ENCODE results near the gene ARMCX5. TPM values are rescaled to one million over a fixed set of nuclear protein-coding genes. Genes with fewer than 3 reads are reported as not detected.

The ARMCX5 gene
- total and polyA plus RNA-seq, 2 donors (not counting 1 experiment from before 2014, with no cell fraction given): 12.4 TPM

DNA sequence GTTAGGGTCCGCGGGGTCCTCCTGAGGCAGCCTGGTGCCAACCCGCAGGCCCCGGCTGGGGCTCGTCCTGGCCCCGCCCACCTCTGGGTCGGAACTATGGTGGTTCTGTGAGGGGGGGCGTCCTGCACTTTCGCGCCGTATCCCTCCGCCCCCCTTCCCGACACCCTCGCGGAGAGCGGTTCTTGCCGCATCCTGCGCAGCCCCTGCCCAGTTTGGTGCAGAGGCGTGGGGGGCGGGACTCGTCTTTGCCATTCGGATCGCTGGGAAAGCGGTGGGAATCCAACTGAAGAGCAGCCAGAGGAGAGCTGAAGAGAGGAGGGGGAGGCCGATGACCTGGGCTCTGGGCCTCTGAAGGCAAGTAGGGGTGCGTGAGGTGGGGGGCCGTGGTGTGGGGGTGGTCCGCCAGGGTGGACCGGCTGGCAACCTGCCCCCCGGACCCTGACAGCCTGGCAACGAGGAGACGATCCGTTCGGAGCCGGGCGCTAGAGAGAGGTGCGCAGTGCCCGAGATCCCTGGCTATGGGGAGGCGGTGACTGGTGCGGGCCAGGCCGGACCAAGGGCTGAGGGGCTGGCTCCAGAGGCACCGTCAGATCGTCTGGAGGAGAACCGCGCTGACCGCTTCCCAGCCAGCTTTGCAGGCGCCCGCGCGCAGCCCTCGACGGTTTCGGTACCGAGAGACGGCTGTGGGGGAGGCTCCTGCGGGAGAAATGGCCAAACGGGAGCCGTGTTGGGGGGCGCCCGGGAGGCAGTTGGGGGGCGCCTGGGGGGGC, 52.1 kb downstream of the ARMCX5 start, which contains the start of gene GPRASP1:
GPRASP1 (plus strand) TSS at position 242 of the 770 bp plus-strand sequence. CDS start 2,431 bp downstream, outside the sequence.
- CTCF ChIA-PET: no interaction called here
- Histone ChIP-seq H2AFZ (ENCODE audit: insufficient read depth, low read depth, low read length, poor library complexity, severe bottlenecking) (peak within 1 kb of the TSS; percentile 79), H3K79me2 (ENCODE audit: control insufficient read depth, insufficient read depth, low read length) (no peaks in the 10 kb centered on the region), H3K27ac (ENCODE audit: low read length in 2 of 2) (peak within 1 kb of the TSS; percentile 34 to 51), H3K4me2 (replicated peaks; ENCODE audit: low read depth, low read length, poor library complexity, severe bottlenecking) (peak within 1 kb of the TSS; percentile 83), H3K36me3 (replicated peaks in 1 of 2; ENCODE audit: control extremely low read depth in 1 of 2, control insufficient read depth in 1 of 2, extremely low read depth in 1 of 2, insufficient read depth in 2 of 2, low read length in 1 of 2) (no peaks in the 10 kb centered on the region), H3K9me3 (ENCODE audit: control extremely low read depth in 1 of 3, control insufficient read depth in 2 of 3, insufficient read depth in 1 of 3, low read length in 2 of 3) (no peaks in the 10 kb centered on the region), H3K9ac (ENCODE audit: low read length) (peak within 1 kb of the TSS; percentile 76), H4K20me1 (ENCODE audit: control insufficient read depth, insufficient read depth, low read length, poor library complexity, severe bottlenecking) (no peaks in the 10 kb centered on the region), H3K4me3 (ENCODE audit: control extremely low read depth in 1 of 5, extremely low read depth in 1 of 5, insufficient read depth in 1 of 5, low read depth in 2 of 5, low read length in 4 of 5) (peak within 1 kb of the TSS; percentile 16 to 71 (median 64)), H3K27me3 (replicated peaks in 1 of 4; ENCODE audit: control extremely low read depth in 1 of 4, control insufficient read depth in 3 of 4, insufficient read depth in 4 of 4, low read length in 3 of 4) (no peaks in the 10 kb centered on the region), H3K4me1 (ENCODE audit: control insufficient read depth in 2 of 2, insufficient read depth in 2 of 2, low read length in 2 of 2) (no peaks in the 10 kb centered on the region)
- Mint-ChIP-seq H3K4me3 (peak within 1 kb of the TSS; percentile 99), H3K4me1 (peaks cover 16% of the 10 kb centered on the region), H3K27me3 (no peaks in the 10 kb centered on the region), H3K27ac (peak within 1 kb of the TSS; percentile 94), H3K9me3 (ENCODE audit: insufficient read depth) (no peaks in the 10 kb centered on the region)
- ATAC-seq (ENCODE audit: low read depth): peak; percentile 74
- intact Hi-C loops (cut with micrococcal nuclease): loop anchor here (1.0 to 10.0 kb wide), 4 partner anchors 8 to 1244 kb away; partner anchors contain the start of genes ARMCX5, GLA, HNRNPH2 and ZMAT1
- WGBS (ENCODE audit: insufficient coverage): under 1% methylated on average over 47 of the region's 61 CpGs
- TF ChIP-seq, protein P1, sequence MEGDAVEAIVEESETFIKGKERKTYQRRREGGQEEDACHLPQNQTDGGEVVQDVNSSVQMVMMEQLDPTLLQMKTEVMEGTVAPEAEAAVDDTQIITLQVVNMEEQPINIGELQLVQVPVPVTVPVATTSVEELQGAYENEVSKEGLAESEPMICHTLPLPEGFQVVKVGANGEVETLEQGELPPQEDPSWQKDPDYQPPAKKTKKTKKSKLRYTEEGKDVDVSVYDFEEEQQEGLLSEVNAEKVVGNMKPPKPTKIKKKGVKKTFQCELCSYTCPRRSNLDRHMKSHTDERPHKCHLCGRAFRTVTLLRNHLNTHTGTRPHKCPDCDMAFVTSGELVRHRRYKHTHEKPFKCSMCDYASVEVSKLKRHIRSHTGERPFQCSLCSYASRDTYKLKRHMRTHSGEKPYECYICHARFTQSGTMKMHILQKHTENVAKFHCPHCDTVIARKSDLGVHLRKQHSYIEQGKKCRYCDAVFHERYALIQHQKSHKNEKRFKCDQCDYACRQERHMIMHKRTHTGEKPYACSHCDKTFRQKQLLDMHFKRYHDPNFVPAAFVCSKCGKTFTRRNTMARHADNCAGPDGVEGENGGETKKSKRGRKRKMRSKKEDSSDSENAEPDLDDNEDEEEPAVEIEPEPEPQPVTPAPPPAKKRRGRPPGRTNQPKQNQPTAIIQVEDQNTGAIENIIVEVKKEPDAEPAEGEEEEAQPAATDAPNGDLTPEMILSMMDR (IDR thresholded peaks at IDR 0.05): no peak
- TF ChIP-seq EZH2 (IDR thresholded peaks at IDR 0.05; ENCODE audit: borderline replicate concordance, insufficient read depth, low read depth, low read length, poor library complexity, severe bottlenecking): no peak
- POLR2A ChIA-PET: interaction anchor here (0.6 kb wide), 1 partner anchor 9 kb away, joined by 4 read pairs; no protein-coding TSS in a partner anchor
- peak; percentile 78 for DNase-seq

Measured in B cell (primary cell).